NT2/D1 (cell line): ENCODE data around the gene CEMIP.

ENCODE experiments used
- YY1 ChIP-seq: IDR thresholded peaks from 2 replicates; pipeline ENCODE4 v1.6.1; 2011; ENCODE audit not compliant: insufficient read length, insufficient read depth
- ZNF274 ChIP-seq: IDR thresholded peaks from 2 replicates; pipeline ENCODE4 v1.6.1; 2011; ENCODE audit warnings: mild to moderate bottlenecking, low read depth, low read length

DNA sequence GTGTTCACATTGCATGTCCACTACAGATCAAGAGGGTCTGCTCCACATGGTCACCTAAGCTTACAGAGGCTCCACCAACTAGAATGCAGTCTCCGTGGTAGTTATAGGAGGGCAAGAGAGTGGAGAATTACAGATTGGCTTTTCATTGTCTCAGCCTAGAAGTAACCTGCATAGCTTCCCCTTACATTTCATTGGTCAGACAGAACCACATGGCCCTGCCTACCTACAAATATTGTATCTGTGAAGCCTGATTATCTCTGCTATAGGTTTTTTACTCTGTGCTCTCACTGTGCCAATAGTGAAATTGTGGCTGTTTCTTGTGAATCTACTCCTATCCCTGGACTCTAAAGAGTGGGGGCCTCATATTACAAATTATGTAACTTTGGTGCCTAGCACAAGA lies 219.1 kb downstream of the CEMIP start:
- TF ChIP-seq YY1 (no peak), ZNF274 (no peak)
